ENCODE results near the gene CNTNAP4. TPM values are rescaled to one million over a fixed set of nuclear protein-coding genes. Genes with fewer than 3 reads are reported as not detected.

The CNTNAP4 gene
- total and polyA plus RNA-seq, 2 of the 13 experiments (the other 11 are each of a cell fraction or from before 2014, with no cell fraction given), result not detected

DNA sequence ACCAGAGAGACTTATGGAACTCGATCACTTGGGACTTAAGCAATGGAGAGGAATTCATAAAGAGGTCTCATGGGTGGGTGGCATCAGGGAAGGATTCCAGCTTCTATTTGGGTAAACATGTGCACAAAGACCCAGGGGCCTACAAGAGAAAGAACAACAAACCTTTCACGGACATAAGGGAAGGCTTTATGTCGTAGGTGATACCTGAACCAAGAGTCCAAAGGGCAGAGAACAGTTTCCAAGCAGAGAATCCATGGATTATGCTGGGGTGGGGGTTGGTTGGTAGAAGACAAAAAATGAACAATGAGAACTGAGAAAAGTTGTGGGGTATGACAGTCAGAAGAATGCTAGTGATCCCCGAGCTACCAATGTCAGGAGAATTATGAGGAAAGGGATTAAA lies 119.8 kb downstream of the CNTNAP4 start (continued):
- TF ChIP-seq CHD4 (IDR thresholded peaks at IDR 0.05; ENCODE audit: borderline replicate concordance, low read length), result no peak
- TF ChIP-seq SAP130 (CRISPR knock-in tag; IDR thresholded peaks at IDR 0.05; ENCODE audit: low read depth), result no peak
- TF ChIP-seq, protein P1, sequence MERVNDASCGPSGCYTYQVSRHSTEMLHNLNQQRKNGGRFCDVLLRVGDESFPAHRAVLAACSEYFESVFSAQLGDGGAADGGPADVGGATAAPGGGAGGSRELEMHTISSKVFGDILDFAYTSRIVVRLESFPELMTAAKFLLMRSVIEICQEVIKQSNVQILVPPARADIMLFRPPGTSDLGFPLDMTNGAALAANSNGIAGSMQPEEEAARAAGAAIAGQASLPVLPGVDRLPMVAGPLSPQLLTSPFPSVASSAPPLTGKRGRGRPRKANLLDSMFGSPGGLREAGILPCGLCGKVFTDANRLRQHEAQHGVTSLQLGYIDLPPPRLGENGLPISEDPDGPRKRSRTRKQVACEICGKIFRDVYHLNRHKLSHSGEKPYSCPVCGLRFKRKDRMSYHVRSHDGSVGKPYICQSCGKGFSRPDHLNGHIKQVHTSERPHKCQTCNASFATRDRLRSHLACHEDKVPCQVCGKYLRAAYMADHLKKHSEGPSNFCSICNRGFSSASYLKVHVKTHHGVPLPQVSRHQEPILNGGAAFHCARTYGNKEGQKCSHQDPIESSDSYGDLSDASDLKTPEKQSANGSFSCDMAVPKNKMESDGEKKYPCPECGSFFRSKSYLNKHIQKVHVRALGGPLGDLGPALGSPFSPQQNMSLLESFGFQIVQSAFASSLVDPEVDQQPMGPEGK (CRISPR knock-in tag; IDR thresholded peaks at IDR 0.05), result no peak
- TF ChIP-seq NCOR1 (IDR thresholded peaks at IDR 0.05; ENCODE audit: borderline replicate concordance, low read length), result peak; percentile 25; the same call in 1 of the 2 replicates
- peak; percentile 35; the same call in 1 of the 2 replicates for TF ChIP-seq GATAD2A (CRISPR knock-in tag; IDR thresholded peaks at IDR 0.05)
- TF ChIP-seq, protein P2, sequence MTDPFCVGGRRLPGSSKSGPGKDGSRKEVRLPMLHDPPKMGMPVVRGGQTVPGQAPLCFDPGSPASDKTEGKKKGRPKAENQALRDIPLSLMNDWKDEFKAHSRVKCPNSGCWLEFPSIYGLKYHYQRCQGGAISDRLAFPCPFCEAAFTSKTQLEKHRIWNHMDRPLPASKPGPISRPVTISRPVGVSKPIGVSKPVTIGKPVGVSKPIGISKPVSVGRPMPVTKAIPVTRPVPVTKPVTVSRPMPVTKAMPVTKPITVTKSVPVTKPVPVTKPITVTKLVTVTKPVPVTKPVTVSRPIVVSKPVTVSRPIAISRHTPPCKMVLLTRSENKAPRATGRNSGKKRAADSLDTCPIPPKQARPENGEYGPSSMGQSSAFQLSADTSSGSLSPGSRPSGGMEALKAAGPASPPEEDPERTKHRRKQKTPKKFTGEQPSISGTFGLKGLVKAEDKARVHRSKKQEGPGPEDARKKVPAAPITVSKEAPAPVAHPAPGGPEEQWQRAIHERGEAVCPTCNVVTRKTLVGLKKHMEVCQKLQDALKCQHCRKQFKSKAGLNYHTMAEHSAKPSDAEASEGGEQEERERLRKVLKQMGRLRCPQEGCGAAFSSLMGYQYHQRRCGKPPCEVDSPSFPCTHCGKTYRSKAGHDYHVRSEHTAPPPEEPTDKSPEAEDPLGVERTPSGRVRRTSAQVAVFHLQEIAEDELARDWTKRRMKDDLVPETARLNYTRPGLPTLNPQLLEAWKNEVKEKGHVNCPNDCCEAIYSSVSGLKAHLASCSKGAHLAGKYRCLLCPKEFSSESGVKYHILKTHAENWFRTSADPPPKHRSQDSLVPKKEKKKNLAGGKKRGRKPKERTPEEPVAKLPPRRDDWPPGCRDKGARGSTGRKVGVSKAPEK (CRISPR knock-in tag; IDR thresholded peaks at IDR 0.05; ENCODE audit: borderline replicate concordance), result no peak
- TF ChIP-seq, protein P3, sequence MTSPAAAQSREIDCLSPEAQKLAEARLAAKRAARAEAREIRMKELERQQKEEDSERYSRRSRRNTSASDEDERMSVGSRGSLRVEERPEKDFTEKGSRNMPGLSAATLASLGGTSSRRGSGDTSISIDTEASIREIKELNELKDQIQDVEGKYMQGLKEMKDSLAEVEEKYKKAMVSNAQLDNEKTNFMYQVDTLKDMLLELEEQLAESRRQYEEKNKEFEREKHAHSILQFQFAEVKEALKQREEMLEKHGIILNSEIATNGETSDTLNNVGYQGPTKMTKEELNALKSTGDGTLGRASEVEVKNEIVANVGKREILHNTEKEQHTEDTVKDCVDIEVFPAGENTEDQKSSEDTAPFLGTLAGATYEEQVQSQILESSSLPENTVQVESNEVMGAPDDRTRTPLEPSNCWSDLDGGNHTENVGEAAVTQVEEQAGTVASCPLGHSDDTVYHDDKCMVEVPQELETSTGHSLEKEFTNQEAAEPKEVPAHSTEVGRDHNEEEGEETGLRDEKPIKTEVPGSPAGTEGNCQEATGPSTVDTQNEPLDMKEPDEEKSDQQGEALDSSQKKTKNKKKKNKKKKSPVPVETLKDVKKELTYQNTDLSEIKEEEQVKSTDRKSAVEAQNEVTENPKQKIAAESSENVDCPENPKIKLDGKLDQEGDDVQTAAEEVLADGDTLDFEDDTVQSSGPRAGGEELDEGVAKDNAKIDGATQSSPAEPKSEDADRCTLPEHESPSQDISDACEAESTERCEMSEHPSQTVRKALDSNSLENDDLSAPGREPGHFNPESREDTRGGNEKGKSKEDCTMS (CRISPR knock-in tag; conservative IDR thresholded peaks at IDR 0.05), result no peak
- TF ChIP-seq, protein P4, sequence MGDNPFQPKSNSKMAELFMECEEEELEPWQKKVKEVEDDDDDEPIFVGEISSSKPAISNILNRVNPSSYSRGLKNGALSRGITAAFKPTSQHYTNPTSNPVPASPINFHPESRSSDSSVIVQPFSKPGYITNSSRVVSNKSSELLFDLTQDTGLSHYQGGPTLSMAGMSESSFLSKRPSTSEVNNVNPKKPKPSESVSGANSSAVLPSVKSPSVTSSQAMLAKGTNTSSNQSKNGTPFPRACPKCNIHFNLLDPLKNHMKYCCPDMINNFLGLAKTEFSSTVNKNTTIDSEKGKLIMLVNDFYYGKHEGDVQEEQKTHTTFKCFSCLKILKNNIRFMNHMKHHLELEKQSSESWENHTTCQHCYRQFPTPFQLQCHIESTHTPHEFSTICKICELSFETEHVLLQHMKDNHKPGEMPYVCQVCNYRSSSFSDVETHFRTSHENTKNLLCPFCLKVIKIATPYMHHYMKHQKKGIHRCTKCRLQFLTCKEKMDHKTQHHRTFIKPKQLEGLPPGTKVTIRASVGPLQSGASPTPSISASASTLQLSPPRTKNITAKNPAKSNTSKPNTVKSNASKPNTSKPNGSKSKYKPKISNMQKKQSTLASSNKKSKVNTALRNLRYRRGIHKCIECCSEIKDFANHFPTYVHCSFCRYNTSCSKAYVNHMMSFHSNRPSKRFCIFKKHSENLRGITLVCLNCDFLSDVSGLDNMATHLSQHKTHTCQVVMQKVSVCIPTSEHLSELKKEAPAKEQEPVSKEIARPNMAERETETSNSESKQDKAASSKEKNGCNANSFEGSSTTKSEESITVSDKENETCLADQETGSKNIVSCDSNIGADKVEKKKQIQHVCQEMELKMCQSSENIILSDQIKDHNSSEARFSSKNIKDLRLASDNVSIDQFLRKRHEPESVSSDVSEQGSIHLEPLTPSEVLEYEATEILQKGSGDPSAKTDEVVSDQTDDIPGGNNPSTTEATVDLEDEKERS (CRISPR knock-in tag; IDR thresholded peaks at IDR 0.05), result no peak
- no peak for TF ChIP-seq ZNF670 (CRISPR knock-in tag; IDR thresholded peaks at IDR 0.05; ENCODE audit: borderline replicate concordance)
- no peak for TF ChIP-seq ZFX (CRISPR knock-in tag; IDR thresholded peaks at IDR 0.05; ENCODE audit: low read depth)
- TF ChIP-seq RARG (CRISPR knock-in tag; IDR thresholded peaks at IDR 0.05; ENCODE audit: low read depth), result no peak
- no peak for TF ChIP-seq SOX13 (IDR thresholded peaks at IDR 0.05)
- TF ChIP-seq SOX13 (CRISPR knock-in tag; conservative IDR thresholded peaks at IDR 0.05 in 1 of 2, IDR thresholded peaks at IDR 0.05 in 1 of 2), result peak in 1 of 2 experiments; percentile 45; a peak in 1 of 4 replicates
- TF ChIP-seq CENPT (CRISPR knock-in tag; IDR thresholded peaks at IDR 0.05; ENCODE audit: low read depth), result no peak
- no peak for TF ChIP-seq ZNF782 (CRISPR knock-in tag; IDR thresholded peaks at IDR 0.05; ENCODE audit: borderline replicate concordance)
- TF ChIP-seq SOX5 (CRISPR knock-in tag; IDR thresholded peaks at IDR 0.05; ENCODE audit: borderline replicate concordance), result peak; percentile 39; the same call in 1 of the 2 replicates
- TF ChIP-seq HNF4A (CRISPR knock-in tag; IDR thresholded peaks at IDR 0.05), result peak; percentile 48
- TF ChIP-seq, protein P5, sequence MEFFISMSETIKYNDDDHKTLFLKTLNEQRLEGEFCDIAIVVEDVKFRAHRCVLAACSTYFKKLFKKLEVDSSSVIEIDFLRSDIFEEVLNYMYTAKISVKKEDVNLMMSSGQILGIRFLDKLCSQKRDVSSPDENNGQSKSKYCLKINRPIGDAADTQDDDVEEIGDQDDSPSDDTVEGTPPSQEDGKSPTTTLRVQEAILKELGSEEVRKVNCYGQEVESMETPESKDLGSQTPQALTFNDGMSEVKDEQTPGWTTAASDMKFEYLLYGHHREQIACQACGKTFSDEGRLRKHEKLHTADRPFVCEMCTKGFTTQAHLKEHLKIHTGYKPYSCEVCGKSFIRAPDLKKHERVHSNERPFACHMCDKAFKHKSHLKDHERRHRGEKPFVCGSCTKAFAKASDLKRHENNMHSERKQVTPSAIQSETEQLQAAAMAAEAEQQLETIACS (CRISPR knock-in tag; IDR thresholded peaks at IDR 0.05), result no peak

All from HepG2 (cell line).